ENCODE results near the gene IKZF4.
"Not testable (repeated sequence)": the region's sequence is repeated elsewhere in the genome, so short reads cannot be mapped to it uniquely, and the experiment has no call there.

IKZF4 gene

GRCh38 chr12:56040963-56041551 lies 20.2 kb downstream of the IKZF4 start:
- TF ChIP-seq POLR2A (IDR thresholded peaks at IDR 0.05; ENCODE audit: low read length) (no peak), GATA1 (IDR thresholded peaks at IDR 0.05; ENCODE audit: low read depth, low read length) (no peak)
- no peak for DNase-seq

DNA sequence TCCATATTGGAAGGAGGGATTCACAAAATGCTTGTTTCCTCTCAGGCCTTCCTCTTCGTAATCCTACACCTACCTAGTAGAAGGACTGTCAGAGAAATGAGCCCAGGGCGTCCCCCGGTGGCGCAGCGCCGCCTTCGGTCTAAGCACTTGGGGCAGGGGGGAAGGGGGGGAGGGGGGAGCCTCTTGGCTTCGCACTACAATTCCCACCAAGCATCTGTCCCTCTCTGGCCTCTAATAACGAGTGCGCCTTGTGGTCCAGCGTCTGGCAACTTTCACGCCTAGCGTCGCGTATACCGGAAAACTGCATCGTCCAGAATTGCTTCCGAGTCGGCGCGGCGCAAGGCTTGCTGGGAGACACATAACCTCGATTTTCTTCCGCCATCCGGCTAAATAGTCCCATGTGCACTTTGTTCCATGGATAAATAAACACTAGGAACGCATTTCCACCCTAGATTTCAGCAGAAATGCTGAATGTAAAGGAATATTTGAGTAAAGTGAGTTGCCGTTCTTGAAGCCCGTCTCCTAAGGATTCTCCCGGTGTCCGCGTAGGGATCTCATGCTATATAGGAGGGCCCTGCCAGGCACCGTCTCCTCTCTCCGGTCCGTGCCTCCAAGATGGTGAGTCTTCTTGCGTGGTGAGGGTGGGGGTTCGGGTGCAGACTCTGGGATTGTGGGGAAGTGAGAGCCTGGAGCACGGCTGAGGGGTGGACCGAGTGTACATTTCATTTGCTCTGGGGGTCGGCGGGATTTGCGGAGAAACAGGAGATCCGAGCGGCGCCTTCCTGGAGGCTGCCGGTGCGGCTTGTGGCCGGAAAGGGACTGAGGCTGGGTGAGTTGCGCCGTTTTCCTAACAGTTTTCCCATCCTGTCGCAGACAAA lies 20.9 kb downstream of the IKZF4 start, which contains the start of gene RPS26:
Gene RPS26, plus strand, starts transcription at position 367 of the 878 bp plus-strand sequence. Its CDS starts 249 bp downstream, at position 616.
- DNase-seq = peak; percentile 96 to 99
- no peak for TF ChIP-seq GATA1 (IDR thresholded peaks at IDR 0.05; ENCODE audit: low read depth, low read length)
- TF ChIP-seq POLR2A (IDR thresholded peaks at IDR 0.05; ENCODE audit: low read length) = peak; percentile 100

DNA sequence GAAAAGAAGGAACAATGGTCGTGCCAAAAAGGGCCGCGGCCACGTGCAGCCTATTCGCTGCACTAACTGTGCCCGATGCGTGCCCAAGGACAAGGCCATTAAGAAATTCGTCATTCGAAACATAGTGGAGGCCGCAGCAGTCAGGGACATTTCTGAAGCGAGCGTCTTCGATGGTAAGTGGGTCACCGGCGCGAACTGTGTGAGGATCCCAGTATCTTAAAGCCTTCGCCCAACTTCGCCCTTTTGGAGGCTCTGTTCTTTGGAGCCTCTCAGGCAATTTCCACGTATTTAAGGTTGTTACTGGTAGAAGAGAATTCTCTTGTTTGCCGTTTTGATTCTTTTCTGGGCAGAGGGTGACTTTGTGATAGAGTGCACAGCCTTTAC lies 21.6 kb downstream of the IKZF4 start:
- DNase-seq = peak; percentile 59 to 73

DNA sequence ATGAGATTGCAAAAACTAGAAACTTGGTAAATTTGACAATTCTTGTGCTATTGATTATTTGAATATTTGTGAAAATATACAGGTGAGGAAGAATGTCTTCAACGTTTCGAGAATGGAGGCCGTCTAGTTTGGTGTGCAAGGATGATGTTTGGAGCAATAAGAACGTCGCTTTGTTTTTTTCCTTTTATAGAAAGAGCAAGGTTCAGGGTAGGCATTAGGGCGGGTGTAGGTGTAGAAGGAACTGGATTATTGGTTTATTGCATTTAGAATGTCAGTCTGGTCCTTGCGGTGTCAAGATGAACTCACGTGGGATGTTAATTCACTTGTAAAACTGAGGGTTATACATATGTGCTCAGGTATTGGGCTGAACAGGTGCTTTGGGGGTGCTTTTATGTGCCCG lies 22.0 kb downstream of the IKZF4 start:
- TF ChIP-seq GATA1 (IDR thresholded peaks at IDR 0.05; ENCODE audit: low read depth, low read length) = no peak
- TF ChIP-seq POLR2A (IDR thresholded peaks at IDR 0.05; ENCODE audit: low read length) = no peak
- DNase-seq = peak in 1 of 2 experiments; percentile 50

- no peak for DNase-seq
- TF ChIP-seq POLR2A (IDR thresholded peaks at IDR 0.05; ENCODE audit: low read length) (no peak), GATA1 (IDR thresholded peaks at IDR 0.05; ENCODE audit: low read depth, low read length) (no peak)
Measured at GRCh38 chr12:56046027-56046780, 25.4 kb downstream of the IKZF4 start.

DNA sequence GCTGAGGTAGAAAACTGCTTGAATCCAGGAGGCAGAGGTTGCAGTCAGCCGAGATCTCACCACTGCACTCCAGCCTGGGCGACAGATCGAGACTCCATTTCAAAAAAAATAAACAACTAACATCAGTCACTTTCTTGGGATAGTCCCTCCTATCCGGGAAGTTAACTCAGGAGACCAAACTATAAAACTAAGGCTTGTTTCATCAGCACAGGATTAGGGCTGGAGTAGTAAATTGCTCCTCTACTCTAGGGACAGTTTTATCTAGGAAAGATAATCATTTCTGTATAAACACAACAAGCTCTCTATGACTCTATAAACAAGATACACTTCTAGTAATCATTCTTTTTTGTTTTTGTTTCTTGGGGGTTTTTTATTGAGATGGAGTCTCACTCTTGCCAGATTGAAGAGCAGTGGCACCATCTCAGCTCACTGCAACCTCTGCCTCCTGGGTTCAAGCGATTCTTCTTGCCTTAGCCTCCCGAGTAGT lies 32.6 kb downstream of the IKZF4 start:
- no peak for DNase-seq
- TF ChIP-seq POLR2A (IDR thresholded peaks at IDR 0.05; ENCODE audit: low read length) = no peak
- TF ChIP-seq GATA1 (IDR thresholded peaks at IDR 0.05; ENCODE audit: low read depth, low read length) = no peak

- DNase-seq = not testable (repeated sequence)
Measured at GRCh38 chr12:56059964-56060363, 39.1 kb downstream of the IKZF4 start.

GRCh38 chr12:56061982-56062381 lies 41.1 kb downstream of the IKZF4 start:
- TF ChIP-seq POLR2A (IDR thresholded peaks at IDR 0.05; ENCODE audit: low read length) (no peak), GATA1 (IDR thresholded peaks at IDR 0.05; ENCODE audit: low read depth, low read length) (no peak)
- no peak for DNase-seq

- TF ChIP-seq POLR2A (IDR thresholded peaks at IDR 0.05; ENCODE audit: low read length) (no peak), GATA1 (IDR thresholded peaks at IDR 0.05; ENCODE audit: low read depth, low read length) (no peak)
- DNase-seq = no peak
Measured at GRCh38 chr12:56062996-56063395, 42.2 kb downstream of the IKZF4 start.

GRCh38 chr12:56071648-56072047 lies 50.8 kb downstream of the IKZF4 start:
- TF ChIP-seq GATA1 (IDR thresholded peaks at IDR 0.05; ENCODE audit: low read depth, low read length) (no peak), POLR2A (IDR thresholded peaks at IDR 0.05; ENCODE audit: low read length) (no peak)
- DNase-seq = no peak

DNA sequence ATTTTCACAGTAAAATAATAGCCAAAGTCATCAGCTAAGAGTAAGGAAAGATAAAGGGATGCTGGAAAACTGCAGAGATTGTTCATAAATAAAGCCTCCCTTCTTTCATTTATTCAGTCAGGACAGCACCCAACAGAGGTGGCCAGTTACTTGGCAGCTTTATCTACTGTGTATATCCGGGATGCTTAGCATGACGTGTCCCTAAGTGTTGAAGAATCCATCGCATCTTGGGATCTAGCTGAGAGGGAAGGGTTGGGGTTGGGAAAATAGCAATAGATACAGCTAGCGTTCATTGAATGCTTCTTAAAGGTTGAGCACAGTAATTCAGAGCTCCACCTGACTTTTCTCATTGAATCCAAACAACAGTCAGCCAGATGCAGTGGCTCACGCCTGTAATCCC lies 53.6 kb downstream of the IKZF4 start:
- no peak for DNase-seq
- TF ChIP-seq GATA1 (IDR thresholded peaks at IDR 0.05; ENCODE audit: low read depth, low read length) (no peak), POLR2A (IDR thresholded peaks at IDR 0.05; ENCODE audit: low read length) (no peak)

GRCh38 chr12:56077966-56078365 lies 57.1 kb downstream of the IKZF4 start:
- not testable (repeated sequence) for DNase-seq

DNA sequence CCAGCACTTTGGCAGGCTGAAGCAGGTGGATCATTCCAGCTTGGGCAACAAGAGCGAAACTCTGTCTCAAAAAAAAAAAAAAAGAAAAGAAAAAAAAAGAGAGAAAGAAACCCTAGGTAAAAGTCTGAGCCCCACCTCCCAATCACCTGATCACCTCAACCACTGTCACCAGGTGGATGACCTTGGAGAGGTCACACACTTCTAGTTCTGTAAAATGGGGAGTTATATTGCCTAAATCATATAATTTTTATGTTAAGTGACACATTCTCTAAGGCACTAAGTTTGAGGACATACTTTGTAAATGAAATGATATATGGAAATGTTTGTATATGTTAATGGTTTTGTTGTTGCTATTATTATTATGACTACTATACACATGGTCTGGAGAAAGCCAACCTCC lies 57.6 kb downstream of the IKZF4 start:
- no peak for TF ChIP-seq POLR2A (IDR thresholded peaks at IDR 0.05; ENCODE audit: low read length)
- no peak for TF ChIP-seq GATA1 (IDR thresholded peaks at IDR 0.05; ENCODE audit: low read depth, low read length)
- no peak for DNase-seq

GRCh38 chr12:56078931-56079722 lies 58.3 kb downstream of the IKZF4 start:
- TF ChIP-seq GATA1 (IDR thresholded peaks at IDR 0.05; ENCODE audit: low read depth, low read length) (no peak), POLR2A (IDR thresholded peaks at IDR 0.05; ENCODE audit: low read length) (no peak)
- peak; percentile 72 to 79 for DNase-seq
